NCI-H2196 (cell line): ENCODE results near the gene TUBAL3.
A peak's percentile ranks its signal among the peaks of the same experiment; 100 is the strongest.
"Not testable (repeated sequence)": the region's sequence is repeated elsewhere in the genome, so short reads cannot be mapped to it uniquely, and the experiment has no call there.

ENCODE experiments used
- DNase-seq: peaks from one replicate; lab custom pipeline; 2025; ENCODE audit not compliant: unreplicated experiment; lab: John Stamatoyannopoulos, UW

The TUBAL3 gene

GRCh38 chr10:5424751-5425150, 20.1 kb upstream of the TUBAL3 start:
- no peak for DNase-seq

GRCh38 chr10:5423771-5424170, 19.1 kb upstream of the TUBAL3 start:
- no peak for DNase-seq

GRCh38 chr10:5419466-5420094, 15.0 kb upstream of the TUBAL3 start:
- DNase-seq, result no peak

GRCh38 chr10:5418584-5418983, 14.0 kb upstream of the TUBAL3 start:
- no peak for DNase-seq

GRCh38 chr10:5416981-5417380, 12.4 kb upstream of the TUBAL3 start:
- peak; percentile 69 for DNase-seq

- no peak for DNase-seq
These were observed 8.6 kb upstream of the TUBAL3 start for GRCh38 chr10:5413012-5413938.

- peak; percentile 74 for DNase-seq
These were observed 7.8 kb upstream of the TUBAL3 start, which contains the start of gene NET1 for GRCh38 chr10:5412277-5412941. Gene NET1, plus strand, starts transcription at chr10:5412557. Its CDS starts 136 bp downstream, at chr10:5412693.

- DNase-seq, result no peak
These were observed 7.3 kb upstream of the TUBAL3 start for GRCh38 chr10:5411941-5412276.

- not testable (repeated sequence) for DNase-seq
These were observed 6.2 kb upstream of the TUBAL3 start for GRCh38 chr10:5410787-5411186.

GRCh38 chr10:5406918-5407317, 2.3 kb upstream of the TUBAL3 start:
- no peak for DNase-seq

- DNase-seq, result no peak
These were observed 1.8 kb downstream of the TUBAL3 start for GRCh38 chr10:5402798-5403197.

GRCh38 chr10:5400468-5401240, 4.0 kb downstream of the TUBAL3 start:
- no peak for DNase-seq

GRCh38 chr10:5399332-5399731, 5.3 kb downstream of the TUBAL3 start:
- DNase-seq, result no peak

- no peak for DNase-seq
These were observed 7.9 kb downstream of the TUBAL3 start for GRCh38 chr10:5396556-5397300.

- no peak for DNase-seq
These were observed 9.5 kb downstream of the TUBAL3 start for GRCh38 chr10:5395168-5395567.

- DNase-seq, result no peak
These were observed 11.1 kb downstream of the TUBAL3 start for GRCh38 chr10:5393529-5393928.

GRCh38 chr10:5391790-5392189, 12.8 kb downstream of the TUBAL3 start:
- DNase-seq, result no peak

GRCh38 chr10:5390607-5391205, 13.9 kb downstream of the TUBAL3 start:
- DNase-seq, result no peak

- no peak for DNase-seq
These were observed 17.5 kb downstream of the TUBAL3 start for GRCh38 chr10:5387169-5387568.

- DNase-seq, result no peak
These were observed 19.4 kb downstream of the TUBAL3 start for GRCh38 chr10:5385224-5385623.
